ENCODE measurements around the gene SLC39A11. TPM values are rescaled to one million over a fixed set of nuclear protein-coding genes. Genes with fewer than 3 reads are reported as not detected.

The SLC39A11 gene
- total and polyA plus RNA-seq, 4 donors: 18.9 to 44.9 (median 28.2) TPM

DNA sequence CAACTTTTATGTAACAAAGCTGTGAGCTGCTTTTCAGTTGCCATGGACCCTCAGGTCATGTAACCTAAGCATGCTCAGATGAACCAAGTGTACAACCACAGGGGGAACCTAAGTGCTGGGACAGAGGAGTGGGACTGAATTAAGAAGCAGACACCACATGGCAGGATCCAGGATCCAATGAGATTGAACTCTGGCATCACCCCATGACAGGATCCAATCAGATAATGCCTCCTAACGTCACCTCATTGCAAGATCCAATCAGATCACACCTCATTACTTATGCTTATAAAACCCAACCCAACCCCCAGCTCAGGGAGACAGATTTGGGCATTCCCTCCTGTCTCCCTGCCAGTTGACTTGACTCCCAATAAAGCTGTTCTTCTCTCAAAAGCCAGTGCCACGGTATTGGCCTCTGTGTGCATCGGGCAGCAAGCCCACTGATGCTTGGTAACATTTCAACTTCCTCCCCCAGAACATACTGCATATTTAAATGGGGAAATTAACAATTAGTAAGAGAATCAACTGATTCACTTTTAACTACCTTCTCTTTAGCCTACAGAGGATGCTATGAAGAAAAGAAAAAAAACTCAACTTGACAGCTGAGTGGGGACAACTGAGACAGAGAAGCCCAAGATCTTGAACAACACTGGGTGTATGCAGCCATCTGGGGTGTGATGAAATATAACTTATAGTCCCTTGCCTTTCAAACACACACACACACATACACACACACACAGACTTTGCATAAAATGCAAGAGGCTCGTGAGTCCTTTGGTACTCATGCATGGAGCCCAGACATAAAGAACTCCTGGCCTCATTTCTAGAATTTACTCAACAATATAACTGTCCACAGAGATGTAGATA, 148.4 kb downstream of the SLC39A11 start:
- H3K27ac ChIP-seq (ENCODE audit: low read depth in 1 of 2, low read length in 2 of 2): no peak overlapping the region
- DNase-seq (ENCODE audit: low spot score): no peak
- TF ChIP-seq HNF4A (conservative IDR thresholded peaks at IDR 0.05) (no peak), RAD21 (IDR thresholded peaks at IDR 0.05) (no peak), EGR1 (IDR thresholded peaks at IDR 0.05; ENCODE audit: low read depth in 2 of 2) (no peak), NR2F2 (IDR thresholded peaks at IDR 0.05) (no peak), GABPA (IDR thresholded peaks at IDR 0.05 in 1 of 2, conservative IDR thresholded peaks at IDR 0.05 in 1 of 2) (no peak), FOXA2 (IDR thresholded peaks at IDR 0.05) (no peak), HNF4G (IDR thresholded peaks at IDR 0.05) (no peak), JUND (IDR thresholded peaks at IDR 0.05) (no peak), TAF1 (conservative IDR thresholded peaks at IDR 0.05) (no peak), RXRA (IDR thresholded peaks at IDR 0.05) (no peak), YY1 (IDR thresholded peaks at IDR 0.05) (no peak)
- TF ChIP-seq, protein P1, sequence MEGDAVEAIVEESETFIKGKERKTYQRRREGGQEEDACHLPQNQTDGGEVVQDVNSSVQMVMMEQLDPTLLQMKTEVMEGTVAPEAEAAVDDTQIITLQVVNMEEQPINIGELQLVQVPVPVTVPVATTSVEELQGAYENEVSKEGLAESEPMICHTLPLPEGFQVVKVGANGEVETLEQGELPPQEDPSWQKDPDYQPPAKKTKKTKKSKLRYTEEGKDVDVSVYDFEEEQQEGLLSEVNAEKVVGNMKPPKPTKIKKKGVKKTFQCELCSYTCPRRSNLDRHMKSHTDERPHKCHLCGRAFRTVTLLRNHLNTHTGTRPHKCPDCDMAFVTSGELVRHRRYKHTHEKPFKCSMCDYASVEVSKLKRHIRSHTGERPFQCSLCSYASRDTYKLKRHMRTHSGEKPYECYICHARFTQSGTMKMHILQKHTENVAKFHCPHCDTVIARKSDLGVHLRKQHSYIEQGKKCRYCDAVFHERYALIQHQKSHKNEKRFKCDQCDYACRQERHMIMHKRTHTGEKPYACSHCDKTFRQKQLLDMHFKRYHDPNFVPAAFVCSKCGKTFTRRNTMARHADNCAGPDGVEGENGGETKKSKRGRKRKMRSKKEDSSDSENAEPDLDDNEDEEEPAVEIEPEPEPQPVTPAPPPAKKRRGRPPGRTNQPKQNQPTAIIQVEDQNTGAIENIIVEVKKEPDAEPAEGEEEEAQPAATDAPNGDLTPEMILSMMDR (IDR thresholded peaks at IDR 0.05; ENCODE audit: low read depth, low read length, missing input control): no peak
- TF ChIP-seq, protein P2, sequence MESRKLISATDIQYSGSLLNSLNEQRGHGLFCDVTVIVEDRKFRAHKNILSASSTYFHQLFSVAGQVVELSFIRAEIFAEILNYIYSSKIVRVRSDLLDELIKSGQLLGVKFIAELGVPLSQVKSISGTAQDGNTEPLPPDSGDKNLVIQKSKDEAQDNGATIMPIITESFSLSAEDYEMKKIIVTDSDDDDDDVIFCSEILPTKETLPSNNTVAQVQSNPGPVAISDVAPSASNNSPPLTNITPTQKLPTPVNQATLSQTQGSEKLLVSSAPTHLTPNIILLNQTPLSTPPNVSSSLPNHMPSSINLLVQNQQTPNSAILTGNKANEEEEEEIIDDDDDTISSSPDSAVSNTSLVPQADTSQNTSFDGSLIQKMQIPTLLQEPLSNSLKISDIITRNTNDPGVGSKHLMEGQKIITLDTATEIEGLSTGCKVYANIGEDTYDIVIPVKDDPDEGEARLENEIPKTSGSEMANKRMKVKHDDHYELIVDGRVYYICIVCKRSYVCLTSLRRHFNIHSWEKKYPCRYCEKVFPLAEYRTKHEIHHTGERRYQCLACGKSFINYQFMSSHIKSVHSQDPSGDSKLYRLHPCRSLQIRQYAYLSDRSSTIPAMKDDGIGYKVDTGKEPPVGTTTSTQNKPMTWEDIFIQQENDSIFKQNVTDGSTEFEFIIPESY (IDR thresholded peaks at IDR 0.05): no peak
- TF ChIP-seq, protein P3, sequence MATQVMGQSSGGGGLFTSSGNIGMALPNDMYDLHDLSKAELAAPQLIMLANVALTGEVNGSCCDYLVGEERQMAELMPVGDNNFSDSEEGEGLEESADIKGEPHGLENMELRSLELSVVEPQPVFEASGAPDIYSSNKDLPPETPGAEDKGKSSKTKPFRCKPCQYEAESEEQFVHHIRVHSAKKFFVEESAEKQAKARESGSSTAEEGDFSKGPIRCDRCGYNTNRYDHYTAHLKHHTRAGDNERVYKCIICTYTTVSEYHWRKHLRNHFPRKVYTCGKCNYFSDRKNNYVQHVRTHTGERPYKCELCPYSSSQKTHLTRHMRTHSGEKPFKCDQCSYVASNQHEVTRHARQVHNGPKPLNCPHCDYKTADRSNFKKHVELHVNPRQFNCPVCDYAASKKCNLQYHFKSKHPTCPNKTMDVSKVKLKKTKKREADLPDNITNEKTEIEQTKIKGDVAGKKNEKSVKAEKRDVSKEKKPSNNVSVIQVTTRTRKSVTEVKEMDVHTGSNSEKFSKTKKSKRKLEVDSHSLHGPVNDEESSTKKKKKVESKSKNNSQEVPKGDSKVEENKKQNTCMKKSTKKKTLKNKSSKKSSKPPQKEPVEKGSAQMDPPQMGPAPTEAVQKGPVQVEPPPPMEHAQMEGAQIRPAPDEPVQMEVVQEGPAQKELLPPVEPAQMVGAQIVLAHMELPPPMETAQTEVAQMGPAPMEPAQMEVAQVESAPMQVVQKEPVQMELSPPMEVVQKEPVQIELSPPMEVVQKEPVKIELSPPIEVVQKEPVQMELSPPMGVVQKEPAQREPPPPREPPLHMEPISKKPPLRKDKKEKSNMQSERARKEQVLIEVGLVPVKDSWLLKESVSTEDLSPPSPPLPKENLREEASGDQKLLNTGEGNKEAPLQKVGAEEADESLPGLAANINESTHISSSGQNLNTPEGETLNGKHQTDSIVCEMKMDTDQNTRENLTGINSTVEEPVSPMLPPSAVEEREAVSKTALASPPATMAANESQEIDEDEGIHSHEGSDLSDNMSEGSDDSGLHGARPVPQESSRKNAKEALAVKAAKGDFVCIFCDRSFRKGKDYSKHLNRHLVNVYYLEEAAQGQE (IDR thresholded peaks at IDR 0.05): no peak
- TF ChIP-seq, protein P4, sequence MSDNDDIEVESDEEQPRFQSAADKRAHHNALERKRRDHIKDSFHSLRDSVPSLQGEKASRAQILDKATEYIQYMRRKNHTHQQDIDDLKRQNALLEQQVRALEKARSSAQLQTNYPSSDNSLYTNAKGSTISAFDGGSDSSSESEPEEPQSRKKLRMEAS (IDR thresholded peaks at IDR 0.05): no peak
- TF ChIP-seq, protein P5, sequence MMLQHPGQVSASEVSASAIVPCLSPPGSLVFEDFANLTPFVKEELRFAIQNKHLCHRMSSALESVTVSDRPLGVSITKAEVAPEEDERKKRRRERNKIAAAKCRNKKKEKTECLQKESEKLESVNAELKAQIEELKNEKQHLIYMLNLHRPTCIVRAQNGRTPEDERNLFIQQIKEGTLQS (IDR thresholded peaks at IDR 0.05): no peak
- H3K9me3 ChIP-seq (ENCODE audit: control insufficient read depth in 4 of 4, low read length in 3 of 4): no peaks in the 10 kb centered on the region
- no peaks in the 10 kb centered on the region for H3K27me3 ChIP-seq (ENCODE audit: control insufficient read depth in 4 of 4, insufficient read depth in 4 of 4, low read length in 3 of 4)
- peaks cover 0 to 2% (median 1%) of the 10 kb centered on the region in 4 donors for H3K4me1 ChIP-seq (ENCODE audit: control insufficient read depth in 4 of 4, insufficient read depth in 4 of 4, low read length in 3 of 4)
- no peak overlapping the region for H3K9ac ChIP-seq (ENCODE audit: low read depth in 1 of 2, low read length in 2 of 2)
- 83% methylated on average over 4 of the region's 4 CpGs for WGBS
- H3K36me3 ChIP-seq (ENCODE audit: control insufficient read depth in 4 of 4, insufficient read depth in 3 of 4, low read depth in 1 of 4, low read length in 3 of 4): peaks cover 0 to 3% (median 0%) of the 10 kb centered on the region in 4 donors
- H3K4me3 ChIP-seq (ENCODE audit: low read depth in 1 of 3, low read length in 3 of 3): no peak overlapping the region
